Measurements from ENCODE around the gene RNF126.

Gene RNF126

GRCh38 chr19:648904-649801, 13.9 kb downstream of the RNF126 start:
- Histone ChIP-seq H3K4me3 (ENCODE audit: low read depth, low read length, poor library complexity, severe bottlenecking) (no peak overlapping the region), H3K27ac (ENCODE audit: low read depth, low read length, poor library complexity, severe bottlenecking) (no peak overlapping the region), H3K4me2 (ENCODE audit: low read length) (no peak overlapping the region), H3K9ac (ENCODE audit: low read length) (no peak overlapping the region), H3K9me3 (ENCODE audit: low read length) (no peaks in the 10 kb centered on the region), H3K36me3 (ENCODE audit: insufficient read depth, low read length) (peaks cover 89% of the 10 kb centered on the region), H3F3A (ENCODE audit: insufficient read depth, low read length) (no peaks in the 10 kb centered on the region), H4K20me1 (ENCODE audit: insufficient read depth, low read length) (no peaks in the 10 kb centered on the region), H2AFZ (ENCODE audit: low read length) (no peak overlapping the region), H3K9me2 (ENCODE audit: low read depth, low read length) (no peaks in the 10 kb centered on the region), H3K79me2 (ENCODE audit: insufficient read depth, low read length) (peaks cover 10% of the 10 kb centered on the region), H3K4me1 (ENCODE audit: insufficient read depth, low read length, severe bottlenecking) (no peaks in the 10 kb centered on the region), H3K27me3 (ENCODE audit: insufficient read depth, low read length) (no peaks in the 10 kb centered on the region)
- TF ChIP-seq EZH2 (IDR thresholded peaks at IDR 0.05; ENCODE audit: borderline replicate concordance, low read length) (no peak), CTCF (IDR thresholded peaks at IDR 0.05; ENCODE audit: low read length) (no peak)

- H3K27ac ChIP-seq (ENCODE audit: low read depth, low read length, poor library complexity, severe bottlenecking) = no peak overlapping the region
- H3K9ac ChIP-seq (ENCODE audit: low read length) = no peak overlapping the region
- H3K9me3 ChIP-seq (ENCODE audit: low read length) = no peaks in the 10 kb centered on the region
- H3K4me2 ChIP-seq (ENCODE audit: low read length) = no peak overlapping the region
- H3K4me1 ChIP-seq (ENCODE audit: insufficient read depth, low read length, severe bottlenecking) = no peaks in the 10 kb centered on the region
- no peaks in the 10 kb centered on the region for H3K9me2 ChIP-seq (ENCODE audit: low read depth, low read length)
- no peaks in the 10 kb centered on the region for H3K27me3 ChIP-seq (ENCODE audit: insufficient read depth, low read length)
- H3K79me2 ChIP-seq (ENCODE audit: insufficient read depth, low read length) = peaks cover 1% of the 10 kb centered on the region
- no peak overlapping the region for H3K4me3 ChIP-seq (ENCODE audit: low read depth, low read length, poor library complexity, severe bottlenecking)
- TF ChIP-seq EZH2 (IDR thresholded peaks at IDR 0.05; ENCODE audit: borderline replicate concordance, low read length) (no peak), CTCF (IDR thresholded peaks at IDR 0.05; ENCODE audit: low read length) (no peak)
- peaks cover 87% of the 10 kb centered on the region for H3K36me3 ChIP-seq (ENCODE audit: insufficient read depth, low read length)
- no peak overlapping the region for H2AFZ ChIP-seq (ENCODE audit: low read length)
- H4K20me1 ChIP-seq (ENCODE audit: insufficient read depth, low read length) = no peaks in the 10 kb centered on the region
- H3F3A ChIP-seq (ENCODE audit: insufficient read depth, low read length) = no peaks in the 10 kb centered on the region
Measured at GRCh38 chr19:648305-648704, 14.7 kb downstream of the RNF126 start.

- Histone ChIP-seq H3K4me3 (ENCODE audit: low read depth, low read length, poor library complexity, severe bottlenecking) (no peak overlapping the region), H3F3A (ENCODE audit: insufficient read depth, low read length) (no peaks in the 10 kb centered on the region), H3K9me2 (ENCODE audit: low read depth, low read length) (no peaks in the 10 kb centered on the region), H3K9me3 (ENCODE audit: low read length) (no peaks in the 10 kb centered on the region), H3K27ac (ENCODE audit: low read depth, low read length, poor library complexity, severe bottlenecking) (no peak overlapping the region), H3K9ac (ENCODE audit: low read length) (no peak overlapping the region), H3K36me3 (ENCODE audit: insufficient read depth, low read length) (peaks cover 82% of the 10 kb centered on the region), H4K20me1 (ENCODE audit: insufficient read depth, low read length) (no peaks in the 10 kb centered on the region), H3K79me2 (ENCODE audit: insufficient read depth, low read length) (no peaks in the 10 kb centered on the region), H3K27me3 (ENCODE audit: insufficient read depth, low read length) (no peaks in the 10 kb centered on the region; the same call in 1 of the 2 replicates), H3K4me1 (ENCODE audit: insufficient read depth, low read length, severe bottlenecking) (no peaks in the 10 kb centered on the region), H3K4me2 (ENCODE audit: low read length) (no peak overlapping the region), H2AFZ (ENCODE audit: low read length) (no peak overlapping the region)
- TF ChIP-seq CTCF (IDR thresholded peaks at IDR 0.05; ENCODE audit: low read length) (no peak), EZH2 (IDR thresholded peaks at IDR 0.05; ENCODE audit: borderline replicate concordance, low read length) (no peak)
Measured at GRCh38 chr19:647566-648284, 15.3 kb downstream of the RNF126 start.
